ENCODE data around the gene DGKB. TPM values are rescaled to one million over a fixed set of nuclear protein-coding genes. Genes with fewer than 3 reads are reported as not detected.

Gene DGKB
- total and polyA plus RNA-seq, 2 of the 8 experiments (the other 6 are each of a cell fraction or from before 2014, with no cell fraction given): 1.9 to 2.6 TPM

DNA sequence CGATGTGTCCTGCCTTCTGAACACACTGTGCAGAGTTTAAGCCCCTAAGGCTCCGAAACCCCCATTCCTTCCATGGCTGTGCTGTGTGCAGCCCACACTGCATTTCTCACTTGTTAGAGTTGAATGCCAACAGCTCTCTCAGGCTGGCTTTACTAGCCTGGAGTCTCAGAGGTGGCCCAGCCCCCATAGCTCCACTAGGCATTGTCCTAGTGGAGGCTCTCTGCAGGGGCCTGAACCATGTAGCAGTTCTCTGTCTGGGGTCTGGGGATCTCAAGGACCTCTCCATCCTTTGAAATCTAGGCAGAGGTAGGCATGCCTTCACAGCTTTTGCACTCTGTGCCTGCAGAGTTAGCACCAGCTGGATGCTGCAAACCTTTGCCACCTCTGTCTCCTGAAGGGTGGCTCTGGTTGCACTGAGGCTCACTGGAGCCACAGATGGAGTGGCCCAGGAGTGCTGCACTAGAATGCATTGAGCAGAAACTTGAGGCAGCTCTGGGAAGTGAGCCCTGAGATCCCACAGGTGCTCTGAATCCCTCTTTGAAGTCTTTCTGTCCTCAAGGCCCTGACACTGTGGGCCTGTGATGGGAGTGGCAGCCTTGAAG lies 301.7 kb downstream of the DGKB start:
- Histone ChIP-seq H3K27ac (ENCODE audit: low read depth, low read length) (no peak overlapping the region), H3K14ac (ENCODE audit: insufficient read length) (no peak overlapping the region), H3K23ac (ENCODE audit: insufficient read length) (no peak overlapping the region), H2BK20ac (ENCODE audit: low read length) (no peak overlapping the region), H2BK120ac (replicated peaks; ENCODE audit: low read depth, low read length) (no peak overlapping the region), H4K91ac (replicated peaks; ENCODE audit: insufficient read length, low read length) (no peak overlapping the region), H3K9ac (replicated peaks in 1 of 4; ENCODE audit: extremely low read depth in 1 of 4, low read depth in 3 of 4, low read length in 3 of 4) (no peak overlapping the region), H3K27me3 (replicated peaks in 1 of 4; ENCODE audit: control insufficient read depth in 3 of 4, extremely low read depth in 1 of 4, insufficient read depth in 3 of 4, low read length in 3 of 4) (no peaks in the 10 kb centered on the region), H3K36me3 (ENCODE audit: control insufficient read depth in 2 of 4, insufficient read depth in 4 of 4, low read length in 3 of 4) (no peaks in the 10 kb centered on the region), H4K8ac (ENCODE audit: extremely low read depth, insufficient read depth, low read length) (no peak overlapping the region), H3K56ac (replicated peaks; ENCODE audit: insufficient read length, low read depth, low read length) (no peak overlapping the region), H2BK15ac (ENCODE audit: low read length) (no peak overlapping the region), H3K79me1 (ENCODE audit: low read depth, low read length) (no peaks in the 10 kb centered on the region), H2AFZ (ENCODE audit: low read length) (no peak overlapping the region), H2BK5ac (ENCODE audit: low read depth, low read length) (no peak overlapping the region), H2BK12ac (ENCODE audit: low read depth, low read length) (no peak overlapping the region), H3K23me2 (ENCODE audit: low read depth, low read length) (no peaks in the 10 kb centered on the region), H3K4me1 (replicated peaks in 1 of 4; ENCODE audit: control insufficient read depth in 3 of 4, insufficient read depth in 4 of 4, low read length in 3 of 4) (no peaks in the 10 kb centered on the region), H4K5ac (ENCODE audit: insufficient read length, low read depth, low read length) (no peak overlapping the region), H3K4ac (replicated peaks; ENCODE audit: insufficient read length, low read depth, low read length) (no peak overlapping the region), H3K9me3 (ENCODE audit: insufficient read depth in 2 of 2, low read depth in 1 of 2, low read length in 1 of 2) (no peaks in the 10 kb centered on the region), H3K4me2 (ENCODE audit: insufficient read depth in 1 of 2, low read depth in 2 of 2, low read length in 2 of 2) (no peak overlapping the region), H4K20me1 (replicated peaks in 1 of 2; ENCODE audit: control insufficient read depth in 1 of 2, insufficient read depth in 2 of 2, low read length in 2 of 2) (no peaks in the 10 kb centered on the region), H2AK5ac (ENCODE audit: low read depth, low read length) (no peak overlapping the region), H3K79me2 (ENCODE audit: control insufficient read depth in 1 of 2, insufficient read depth in 2 of 2, low read length in 2 of 2) (no peaks in the 10 kb centered on the region), H3K4me3 (ENCODE audit: extremely low read depth in 1 of 4, insufficient read depth in 2 of 4, low read depth in 3 of 4, low read length in 4 of 4) (no peak overlapping the region), H3K18ac (ENCODE audit: extremely low read depth, low read length) (no peak overlapping the region)
- FAIRE-seq (no peak), DNase-seq (ENCODE audit: low read depth in 1 of 2, low spot score in 2 of 2) (no peak)
- ChIA-PET POLR2A (ENCODE audit: partially characterized antibody) (no interaction called here), CTCF (ENCODE audit: partially characterized antibody) (interaction anchor here (2.0 kb wide), 1 partner anchor 10 kb away, joined by 6 read pairs; no protein-coding TSS in a partner anchor)
- 85% methylated on average over 2 of the region's 2 CpGs; no CpG with 5 or more reads in 1 of the 2 experiments for WGBS, 2 experiments (ENCODE audit: extremely low coverage in 1 of 2, insufficient coverage in 1 of 2, insufficient read length in 1 of 2, insufficient replicate concordance in 2 of 2, low coverage in 1 of 2, low lambda C conversion rate in 2 of 2, missing lambda C conversion rate in 1 of 2)
- TF ChIP-seq, protein P1, sequence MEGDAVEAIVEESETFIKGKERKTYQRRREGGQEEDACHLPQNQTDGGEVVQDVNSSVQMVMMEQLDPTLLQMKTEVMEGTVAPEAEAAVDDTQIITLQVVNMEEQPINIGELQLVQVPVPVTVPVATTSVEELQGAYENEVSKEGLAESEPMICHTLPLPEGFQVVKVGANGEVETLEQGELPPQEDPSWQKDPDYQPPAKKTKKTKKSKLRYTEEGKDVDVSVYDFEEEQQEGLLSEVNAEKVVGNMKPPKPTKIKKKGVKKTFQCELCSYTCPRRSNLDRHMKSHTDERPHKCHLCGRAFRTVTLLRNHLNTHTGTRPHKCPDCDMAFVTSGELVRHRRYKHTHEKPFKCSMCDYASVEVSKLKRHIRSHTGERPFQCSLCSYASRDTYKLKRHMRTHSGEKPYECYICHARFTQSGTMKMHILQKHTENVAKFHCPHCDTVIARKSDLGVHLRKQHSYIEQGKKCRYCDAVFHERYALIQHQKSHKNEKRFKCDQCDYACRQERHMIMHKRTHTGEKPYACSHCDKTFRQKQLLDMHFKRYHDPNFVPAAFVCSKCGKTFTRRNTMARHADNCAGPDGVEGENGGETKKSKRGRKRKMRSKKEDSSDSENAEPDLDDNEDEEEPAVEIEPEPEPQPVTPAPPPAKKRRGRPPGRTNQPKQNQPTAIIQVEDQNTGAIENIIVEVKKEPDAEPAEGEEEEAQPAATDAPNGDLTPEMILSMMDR (IDR thresholded peaks at IDR 0.05; ENCODE audit: control extremely low read depth in 1 of 3, insufficient read depth in 1 of 3, low read depth in 1 of 3, low read length in 3 of 3): no peak
- TF ChIP-seq HDAC6 (IDR thresholded peaks at IDR 0.05; ENCODE audit: low read depth, low read length): no peak
- TF ChIP-seq SP4 (IDR thresholded peaks at IDR 0.05; ENCODE audit: low read length): no peak
- TF ChIP-seq, protein P2, sequence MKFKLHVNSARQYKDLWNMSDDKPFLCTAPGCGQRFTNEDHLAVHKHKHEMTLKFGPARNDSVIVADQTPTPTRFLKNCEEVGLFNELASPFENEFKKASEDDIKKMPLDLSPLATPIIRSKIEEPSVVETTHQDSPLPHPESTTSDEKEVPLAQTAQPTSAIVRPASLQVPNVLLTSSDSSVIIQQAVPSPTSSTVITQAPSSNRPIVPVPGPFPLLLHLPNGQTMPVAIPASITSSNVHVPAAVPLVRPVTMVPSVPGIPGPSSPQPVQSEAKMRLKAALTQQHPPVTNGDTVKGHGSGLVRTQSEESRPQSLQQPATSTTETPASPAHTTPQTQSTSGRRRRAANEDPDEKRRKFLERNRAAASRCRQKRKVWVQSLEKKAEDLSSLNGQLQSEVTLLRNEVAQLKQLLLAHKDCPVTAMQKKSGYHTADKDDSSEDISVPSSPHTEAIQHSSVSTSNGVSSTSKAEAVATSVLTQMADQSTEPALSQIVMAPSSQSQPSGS (IDR thresholded peaks at IDR 0.05; ENCODE audit: low read length): no peak
- no peak for TF ChIP-seq KDM5A (IDR thresholded peaks at IDR 0.05; ENCODE audit: low read length)
- no peak for TF ChIP-seq CBX5 (IDR thresholded peaks at IDR 0.05; ENCODE audit: low read depth, low read length)

Measured in H1 (cell line).